Measurements from ENCODE around the gene ARL5B.

Gene ARL5B

DNA sequence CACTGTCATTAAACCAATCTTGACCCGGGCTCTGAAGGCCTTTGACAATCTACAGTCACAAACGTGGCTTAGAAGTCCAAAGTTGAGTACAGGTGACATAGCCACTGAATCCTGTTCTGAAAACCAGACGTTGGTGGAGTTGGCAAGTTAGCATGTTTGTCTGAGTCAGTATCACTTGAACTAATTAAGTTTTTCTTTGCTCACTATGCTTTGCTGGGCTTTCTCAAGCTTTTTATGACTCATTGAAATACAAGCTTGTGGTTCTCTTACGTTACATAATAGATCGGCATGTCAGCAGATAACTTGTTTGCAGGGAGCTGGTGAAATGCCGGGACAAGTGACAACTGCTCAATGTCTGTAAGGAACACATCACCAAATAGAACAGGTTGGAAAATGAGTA is 53.8 kb downstream of the ARL5B start:
- DNase-seq = no peak

DNA sequence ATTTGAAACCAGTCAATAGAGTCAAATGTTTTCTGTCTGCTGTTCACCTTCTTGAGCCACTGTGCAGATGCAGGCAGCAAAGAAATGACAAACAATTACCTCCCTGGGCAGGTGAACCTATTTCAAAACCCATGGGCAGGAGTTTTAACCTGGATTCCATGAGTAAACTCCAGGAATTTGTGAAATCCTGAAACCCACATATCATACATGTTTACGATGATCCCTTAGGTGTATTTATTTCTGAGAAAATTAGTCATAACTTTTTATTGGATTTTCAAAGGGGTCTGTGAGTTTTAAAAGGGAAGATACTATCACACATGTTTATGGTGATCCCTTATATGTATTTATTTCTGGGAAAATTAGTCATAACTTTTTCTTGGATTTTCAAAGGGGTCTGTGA is 59.8 kb downstream of the ARL5B start:
- no peak for DNase-seq

DNA sequence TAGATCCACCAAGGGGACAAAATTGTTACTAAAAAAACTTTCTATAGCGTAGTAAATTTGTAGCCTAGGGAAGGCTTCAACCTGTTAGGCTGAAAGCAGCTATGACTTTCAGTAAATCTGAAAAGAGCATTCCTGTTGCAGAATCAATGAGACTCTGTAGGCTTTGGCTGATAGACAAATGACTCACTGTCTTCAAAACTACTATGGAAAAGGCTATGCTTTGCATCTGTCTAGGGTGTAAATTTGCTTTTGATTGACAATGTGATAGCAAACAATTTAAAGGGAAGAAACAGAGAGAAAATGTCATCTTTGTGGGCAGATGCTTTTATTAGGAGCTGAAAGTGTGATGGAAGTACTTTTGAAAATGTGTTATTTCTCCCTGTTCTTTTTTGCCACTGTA is 60.6 kb downstream of the ARL5B start:
- no peak for DNase-seq

DNA sequence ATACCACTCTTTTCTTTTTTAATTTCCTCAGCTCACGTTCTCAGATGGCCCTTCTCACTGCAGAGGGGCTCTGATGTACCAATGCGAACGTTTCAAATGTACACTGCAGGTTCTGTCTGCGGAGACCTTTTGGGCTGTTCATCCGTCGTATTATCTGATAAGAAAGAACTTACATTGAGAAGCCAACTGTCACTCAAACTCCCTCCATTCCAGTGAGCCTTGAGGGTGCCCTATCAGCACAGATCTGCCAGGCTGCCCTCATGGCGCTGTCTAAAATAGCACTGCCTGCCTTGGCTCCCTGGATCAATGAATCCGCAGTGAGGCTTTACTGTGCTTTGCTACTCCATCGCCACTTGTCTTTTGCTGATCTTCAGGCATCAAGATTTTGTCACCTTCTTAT is 61.8 kb downstream of the ARL5B start:
- DNase-seq = no peak

DNA sequence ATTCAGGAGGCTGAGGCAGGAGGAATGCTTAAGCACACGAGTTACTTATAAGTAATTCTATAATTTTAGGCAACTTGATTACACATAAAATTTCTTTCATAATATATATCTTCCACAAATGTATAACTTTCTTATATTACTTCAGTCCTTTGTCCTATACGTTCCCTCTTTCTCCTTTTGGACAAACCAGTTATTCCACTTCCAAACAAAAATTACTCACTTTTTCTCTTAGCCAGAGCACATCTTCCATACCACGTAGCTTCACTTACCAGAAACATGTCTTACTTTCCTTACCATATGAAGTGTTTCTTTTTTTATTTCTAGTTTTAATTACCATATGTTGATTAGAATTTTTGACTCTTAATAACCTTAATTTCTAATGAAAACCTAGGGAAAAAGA is 64.6 kb downstream of the ARL5B start:
- no peak for DNase-seq
